GM21367 (cell line): ENCODE measurements around the gene DDR2.

Source experiments
- ATAC-seq: cut with Tn5 transposase; IDR thresholded peaks from one replicate; pipeline ENCODE4 v1.9.1; 2021; ENCODE audit not compliant: unreplicated experiment

Gene DDR2

GRCh38 chr1:162629077-162629627, 3.1 kb upstream of the DDR2 start:
- ATAC-seq, result no peak

GRCh38 chr1:162629651-162630050, 2.6 kb upstream of the DDR2 start:
- ATAC-seq, result no peak

- no peak for ATAC-seq
Observed at GRCh38 chr1:162631546-162632191, 595 bp upstream of the DDR2 start.

DNA sequence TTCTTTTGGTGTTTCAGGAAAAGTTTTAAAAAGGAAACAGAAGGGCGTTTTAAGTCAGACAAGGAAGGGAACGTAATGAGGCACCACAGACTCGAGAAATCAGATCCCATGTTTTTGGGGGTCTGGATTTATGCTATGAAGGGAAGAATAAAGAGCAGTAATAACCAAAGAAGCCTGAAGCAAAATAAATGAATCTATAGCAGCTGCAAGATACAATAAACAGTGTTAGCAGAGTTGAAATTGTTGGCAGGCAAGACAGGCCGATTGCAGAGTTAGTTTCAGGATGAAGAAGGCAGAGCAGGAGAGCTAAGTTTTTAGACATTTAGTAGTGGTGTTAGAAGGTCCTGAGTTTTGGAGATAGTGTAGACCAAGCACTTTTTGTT, 425 bp downstream of the DDR2 start:
- no peak for ATAC-seq

GRCh38 chr1:162633081-162633762, 958 bp downstream of the DDR2 start:
- ATAC-seq, result peak; percentile 66

- no peak for ATAC-seq
Observed at GRCh38 chr1:162635418-162635817, 3.2 kb downstream of the DDR2 start.

DNA sequence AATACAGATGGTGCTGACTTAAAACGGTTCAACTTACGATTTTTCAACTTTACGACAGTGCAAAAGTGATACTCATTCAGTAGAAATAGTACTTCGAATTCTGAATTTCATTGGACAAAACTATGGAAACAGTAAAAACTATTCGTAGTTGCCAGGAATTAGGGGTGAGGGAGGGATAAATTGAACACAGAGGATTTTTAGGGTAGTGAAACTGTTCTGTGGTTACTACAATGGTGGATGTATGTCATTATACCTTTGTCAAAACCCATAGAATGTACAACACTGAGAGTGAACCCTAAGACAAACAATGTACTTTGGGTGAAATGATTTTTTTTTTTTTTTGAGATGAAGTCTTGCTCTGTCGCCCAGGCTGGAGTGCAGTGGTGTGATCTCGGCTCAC, 7.5 kb downstream of the DDR2 start:
- ATAC-seq, result peak; percentile 49

DNA sequence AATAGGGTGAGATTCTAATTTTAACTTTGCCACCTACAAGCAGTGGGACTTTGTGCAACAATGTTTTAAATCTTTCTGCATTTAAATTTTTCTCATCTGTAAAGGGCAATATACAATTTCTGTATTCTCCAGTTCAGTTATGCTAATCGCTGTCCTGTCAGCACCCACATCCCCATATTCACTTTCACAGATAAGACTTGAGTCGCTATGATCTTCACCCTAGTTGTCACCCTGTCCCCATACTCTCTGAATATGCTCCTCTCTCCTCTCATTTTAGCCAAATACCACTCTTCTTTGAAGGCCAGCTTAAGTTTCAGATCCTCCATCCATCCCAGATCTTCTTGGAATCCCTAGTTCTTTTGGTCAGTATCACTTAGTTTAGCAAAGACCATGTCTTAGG, 8.8 kb downstream of the DDR2 start:
- ATAC-seq, result no peak

- ATAC-seq, result no peak
Observed at GRCh38 chr1:162644986-162645314, 12.7 kb downstream of the DDR2 start.

DNA sequence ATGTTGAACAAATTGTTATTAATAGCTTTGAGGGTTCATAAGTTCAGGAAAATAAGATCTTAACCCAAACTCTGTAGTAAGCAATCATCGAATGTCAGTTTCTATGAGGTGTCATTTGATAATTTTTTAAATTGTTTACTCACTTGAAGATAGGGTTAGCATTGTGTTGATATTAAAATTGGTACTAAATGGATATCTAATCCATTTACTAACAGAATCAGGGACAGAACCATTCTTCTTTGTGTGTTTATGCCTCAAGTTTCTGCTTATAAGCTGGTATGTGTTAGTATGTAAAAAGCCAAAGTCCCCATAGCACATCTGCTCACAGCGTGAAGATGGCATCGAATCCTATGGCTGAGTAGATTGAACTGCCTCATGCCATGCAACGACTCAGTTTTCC, 13.4 kb downstream of the DDR2 start:
- ATAC-seq, result no peak

DNA sequence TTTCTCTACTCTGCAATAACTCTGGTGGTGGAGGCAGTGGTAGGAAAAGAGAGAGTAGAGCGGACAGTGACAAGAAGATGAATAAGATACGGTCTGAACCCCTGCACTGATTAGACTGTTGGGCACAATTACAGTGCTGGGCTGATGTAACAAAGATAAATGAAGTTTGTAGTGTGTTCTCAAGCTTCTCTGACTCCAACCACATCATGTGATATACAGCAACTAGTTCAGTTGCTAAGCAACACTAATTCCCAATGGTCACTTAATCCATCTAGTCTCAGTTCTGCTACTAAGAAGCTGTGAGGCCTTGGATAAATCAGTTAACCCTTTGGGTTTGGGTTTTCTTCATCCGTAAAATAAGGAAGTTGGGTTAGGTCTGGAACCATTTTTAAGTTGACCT, 17.3 kb downstream of the DDR2 start:
- no peak for ATAC-seq

GRCh38 chr1:162654915-162655620, 22.8 kb downstream of the DDR2 start:
- no peak for ATAC-seq

DNA sequence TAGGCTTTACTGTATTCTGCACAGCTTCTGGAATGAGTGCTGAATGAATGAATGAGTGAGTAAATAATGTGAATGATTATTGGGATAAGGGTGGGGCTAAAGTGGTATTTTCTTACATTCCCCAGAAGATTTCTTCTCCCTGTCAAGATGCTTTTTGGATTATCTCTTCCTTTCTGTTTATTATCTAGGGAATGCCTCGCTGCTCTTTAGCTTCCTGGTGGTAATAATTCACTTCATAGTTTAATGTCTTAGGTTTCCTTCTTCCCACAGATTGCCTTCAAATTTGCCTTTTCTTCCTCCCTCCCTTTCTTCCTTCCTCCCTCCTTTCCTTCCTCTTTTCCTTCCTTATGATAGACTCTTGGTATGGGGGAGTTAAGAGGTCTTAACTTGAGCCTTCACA, 24.0 kb downstream of the DDR2 start:
- ATAC-seq, result no peak

DNA sequence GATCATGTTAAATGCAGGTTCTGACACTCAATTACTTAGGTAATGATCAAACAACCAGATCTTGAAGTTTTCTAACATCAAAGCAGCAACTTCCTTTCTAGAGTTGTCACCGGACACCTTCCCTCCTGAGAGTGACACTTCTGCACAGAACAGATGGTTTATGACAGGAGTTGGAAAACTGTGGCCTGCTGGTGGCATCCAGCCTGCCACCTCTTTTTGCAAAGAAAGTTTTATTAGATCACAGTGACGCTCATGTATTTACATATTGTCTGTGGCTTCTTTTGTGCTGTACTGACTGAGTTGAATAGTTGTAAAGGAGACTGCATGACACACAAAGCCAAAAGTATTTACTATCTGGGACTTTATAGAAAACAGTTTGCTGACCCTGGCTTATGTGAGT, 28.3 kb downstream of the DDR2 start:
- no peak for ATAC-seq

DNA sequence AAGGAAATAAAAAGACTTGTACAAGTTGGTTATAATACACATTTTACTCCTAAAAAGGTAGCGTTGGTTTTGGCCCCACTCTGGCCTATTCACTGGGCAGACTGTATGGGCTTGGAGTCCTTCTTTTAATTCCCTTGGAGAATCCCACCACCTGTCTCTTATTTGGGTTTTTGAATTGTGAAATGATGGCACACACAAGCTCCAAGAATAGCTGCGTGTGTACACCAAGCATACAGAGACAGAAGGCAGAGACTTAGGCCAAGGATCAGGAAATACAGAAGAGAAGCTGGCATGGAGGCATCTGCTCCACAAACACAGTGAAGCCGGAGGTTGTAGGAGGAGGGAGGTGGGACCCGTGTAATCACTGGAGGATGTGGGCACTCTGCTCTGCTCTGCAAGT, 29.1 kb downstream of the DDR2 start:
- no peak for ATAC-seq

DNA sequence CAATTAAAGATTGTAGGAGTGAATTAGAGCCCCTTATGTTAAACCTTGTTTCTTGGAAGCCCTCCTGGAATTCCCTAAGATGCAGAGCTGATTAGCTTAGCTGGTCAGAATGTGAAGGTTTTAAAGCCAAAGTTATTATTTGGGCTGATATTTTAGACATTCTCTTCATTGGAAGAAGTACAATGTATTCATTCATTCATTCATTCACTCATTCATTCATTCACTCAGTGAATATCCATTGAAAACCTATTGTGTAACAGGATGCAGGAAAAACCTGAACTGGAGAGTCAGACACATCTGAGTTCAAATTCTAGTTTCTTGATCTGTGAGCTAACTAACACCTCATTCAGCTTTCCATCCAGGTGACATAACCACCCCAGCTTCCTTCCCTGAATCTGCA, 29.7 kb downstream of the DDR2 start:
- no peak for ATAC-seq

- no peak for ATAC-seq
Observed at GRCh38 chr1:162663086-162663485, 30.8 kb downstream of the DDR2 start.

DNA sequence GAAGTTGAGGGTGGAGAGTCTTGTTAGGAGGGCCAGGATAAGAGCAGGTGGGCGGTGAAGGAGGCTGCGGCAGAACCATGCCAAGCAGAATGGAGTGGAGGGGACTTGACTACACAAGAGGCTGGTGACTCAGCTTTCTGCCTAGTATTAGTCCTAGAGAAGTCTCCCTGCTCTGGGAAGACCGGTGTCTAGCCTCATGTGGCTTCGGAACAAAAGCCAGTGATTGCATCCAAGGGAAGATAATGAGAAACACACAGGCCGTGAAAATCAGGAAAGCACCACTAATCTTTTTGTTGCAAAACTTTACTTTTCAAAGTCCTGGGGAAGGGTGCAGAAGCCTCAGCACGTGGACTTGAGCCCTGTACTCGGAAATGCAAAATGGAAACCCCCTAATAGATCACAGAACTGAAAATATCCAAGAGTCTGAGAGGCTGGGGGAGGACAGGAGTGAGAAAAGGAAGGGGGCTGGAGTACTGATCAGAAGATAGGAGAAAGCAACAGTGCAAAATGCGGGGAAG, 31.4 kb downstream of the DDR2 start:
- no peak for ATAC-seq

GRCh38 chr1:162666006-162666645, 33.9 kb downstream of the DDR2 start:
- no peak for ATAC-seq

- no peak for ATAC-seq
Observed at GRCh38 chr1:162667381-162668080, 35.3 kb downstream of the DDR2 start.
